ENCODE results near the gene FRG1.

GRCh38 chr4:189897667-189898066, 43.0 kb upstream of the FRG1 start:
- TF ChIP-seq EZH2 (IDR thresholded peaks at IDR 0.05; ENCODE audit: insufficient read depth, low read length) (no peak), CTCF (IDR thresholded peaks at IDR 0.05; ENCODE audit: insufficient read depth, low read depth, low read length) (no peak)

Measured in astrocyte (in vitro differentiated cells and primary cell).